Neuronal stem cell (in vitro differentiated cells): Measurements from ENCODE around the gene DGAT2.

Experiments used
- DNase-seq: peaks from one replicate; pipeline ENCODE4 v3.0.0-alpha.2; 2013; ENCODE audit warnings: low spot score
- H2AFZ ChIP-seq: one replicate; pipeline ENCODE4 v1.6.1; 2013; ENCODE audit warnings: mild to moderate bottlenecking, low read length, inconsistent platforms
- H2AK5ac ChIP-seq: 2 replicates; pipeline ENCODE4 v1.6.1; 2013; ENCODE audit warnings: low read depth, mild to moderate bottlenecking, inconsistent platforms, low read length, moderate library complexity, mixed read lengths
- H2BK120ac ChIP-seq: 2 replicates; pipeline ENCODE4 v1.6.1; 2013; ENCODE audit warnings: low read depth, mild to moderate bottlenecking, inconsistent platforms, low read length, moderate library complexity, mixed read lengths
- H2BK12ac ChIP-seq: one replicate; pipeline ENCODE4 v1.6.1; 2013; ENCODE audit warnings: low read length, inconsistent platforms
- H2BK15ac ChIP-seq: 2 replicates; pipeline ENCODE4 v1.6.1; 2013; ENCODE audit warnings: mild to moderate bottlenecking, low read length, inconsistent platforms, mixed read lengths
- H2BK5ac ChIP-seq: one replicate; pipeline ENCODE4 v1.6.1; 2013; ENCODE audit warnings: inconsistent platforms, mild to moderate bottlenecking, low read length, moderate library complexity
- H3K14ac ChIP-seq: one replicate; pipeline ENCODE4 v1.6.1; 2013; ENCODE audit warnings: low read length, inconsistent platforms
- H3K18ac ChIP-seq: 2 replicates; pipeline ENCODE4 v1.6.1; 2013; ENCODE audit warnings: low read length, inconsistent platforms
- H3K23ac ChIP-seq: 2 replicates; pipeline ENCODE4 v1.6.1; 2013; ENCODE audit warnings: low read depth, mild to moderate bottlenecking, mixed read lengths, low read length, inconsistent platforms; ENCODE audit not compliant: poor library complexity
- H3K27ac ChIP-seq: replicated peaks from 3 replicates; pipeline ENCODE4 v1.5.1; 2013; ENCODE audit warnings: low read length, inconsistent platforms
- H3K27me3 ChIP-seq, 3 experiments: 2 replicates each; pipeline ENCODE4 v1.6.1; 2013; ENCODE audit warnings: low read length in 3 of 3, mild to moderate bottlenecking in 2 of 3, inconsistent platforms in 1 of 3, low read depth in 1 of 3, mixed read lengths in 1 of 3, moderate library complexity in 1 of 3; ENCODE audit not compliant: control insufficient read depth in 3 of 3, insufficient read depth in 3 of 3
- H3K36me3 ChIP-seq, 2 donors: replicated peaks in 1 of 2; 2 replicates each; pipeline ENCODE4 v1.6.1; 2013; ENCODE audit warnings: low read length in 2 of 2; ENCODE audit not compliant: control insufficient read depth in 2 of 2, insufficient read depth in 2 of 2
- H3K4ac ChIP-seq: 2 replicates; pipeline ENCODE4 v1.6.1; 2013; ENCODE audit warnings: inconsistent platforms, mild to moderate bottlenecking, low read length, moderate library complexity
- H3K4me1 ChIP-seq, 2 donors: 1 replicate in 1 of 2; 2 replicates in 1 of 2; pipeline ENCODE4 v1.6.1; 2013; ENCODE audit warnings: low read length in 2 of 2, low read depth in 1 of 2; ENCODE audit not compliant: control insufficient read depth in 2 of 2, insufficient read depth in 1 of 2
- H3K4me2 ChIP-seq: one replicate; pipeline ENCODE4 v1.6.1; 2013; ENCODE audit warnings: mild to moderate bottlenecking, low read length, inconsistent platforms; ENCODE audit not compliant: insufficient read depth, poor library complexity, severe bottlenecking
- H3K4me3 ChIP-seq, 2 donors: 2 replicates each; pipeline ENCODE4 v1.5.1; 2013; ENCODE audit warnings: low read length in 2 of 2, mild to moderate bottlenecking in 2 of 2, inconsistent platforms in 1 of 2, moderate library complexity in 1 of 2
- H3K79me1 ChIP-seq: one replicate; pipeline ENCODE4 v1.6.1; 2013; ENCODE audit warnings: low read depth, mild to moderate bottlenecking, inconsistent platforms, low read length, moderate library complexity
- H3K9ac ChIP-seq: one replicate; pipeline ENCODE4 v1.6.1; 2013; ENCODE audit warnings: mild to moderate bottlenecking, low read depth, low read length, inconsistent platforms; ENCODE audit not compliant: poor library complexity
- H3K9me3 ChIP-seq, 2 donors: replicated peaks in 1 of 2; 2 replicates each; pipeline versions ENCODE3 to v1.6.1; 2013; ENCODE audit warnings: low read length in 2 of 2, mild to moderate bottlenecking in 2 of 2, inconsistent platforms in 1 of 2, low read depth in 1 of 2, mixed read lengths in 1 of 2, moderate library complexity in 1 of 2; ENCODE audit not compliant: control insufficient read depth in 2 of 2, insufficient read depth in 1 of 2
- H4K8ac ChIP-seq: one replicate; pipeline ENCODE4 v1.6.1; 2013; ENCODE audit warnings: low read depth, mild to moderate bottlenecking, inconsistent platforms, low read length, moderate library complexity
- H4K91ac ChIP-seq: one replicate; pipeline ENCODE4 v1.6.1; 2013; ENCODE audit warnings: low read length, low read depth, mild to moderate bottlenecking, inconsistent platforms; ENCODE audit not compliant: poor library complexity
- WGBS, 2 donors: extraction: QIAGEN DNeasy Blood & Tissue Kit; methylation state at CpG; one replicate each; pipeline ENCODE4 v1.1.7; 2013; ENCODE audit warnings: missing lambda C conversion rate in 2 of 2, mixed read lengths in 1 of 2; ENCODE audit not compliant: insufficient read length in 2 of 2, insufficient replicate concordance in 1 of 2; ENCODE audit errors: extremely low coverage in 2 of 2; 5-methylcytosine and 5-hydroxymethylcytosine counted together

DGAT2 gene

DNA sequence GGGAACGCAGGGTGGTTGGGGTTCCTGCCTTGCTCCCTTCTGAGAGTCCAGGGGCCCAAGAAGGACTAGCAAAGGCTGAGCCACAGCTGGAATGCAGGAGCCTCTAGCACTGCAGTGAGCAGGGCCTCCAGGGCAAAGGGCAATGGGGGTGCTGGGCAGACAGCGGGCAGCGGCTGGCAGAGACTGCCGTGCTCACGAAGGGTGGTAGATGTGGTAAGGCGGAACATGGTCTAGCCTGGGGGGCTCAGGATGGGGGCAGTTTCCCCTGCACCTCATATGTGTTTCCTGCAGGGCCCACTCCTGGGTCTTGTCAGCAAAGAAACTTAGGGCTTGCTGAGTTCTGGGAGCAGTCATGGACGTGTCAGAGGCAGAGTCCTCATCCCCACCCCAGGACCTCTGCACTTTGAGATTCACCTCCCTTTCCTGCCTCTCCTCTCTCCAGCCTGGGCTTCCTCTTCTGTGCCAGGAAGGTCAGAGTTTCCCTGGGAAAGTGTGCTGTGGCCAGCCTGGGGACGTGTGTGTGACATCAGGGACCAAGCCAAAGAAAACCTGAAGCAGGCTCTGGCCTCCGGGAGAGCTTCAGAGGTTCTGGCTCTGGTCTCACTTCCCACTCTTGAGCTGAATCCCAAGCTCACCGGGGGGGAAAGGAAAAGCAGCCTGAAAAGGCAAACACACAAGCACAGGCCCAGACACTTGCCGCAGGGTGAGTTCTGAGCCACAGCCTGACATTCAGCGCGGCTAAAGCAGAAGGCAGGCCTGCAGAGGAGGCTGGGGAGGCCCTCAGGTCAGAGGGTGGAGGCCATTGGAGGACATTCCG is 46.5 kb upstream of the DGAT2 start:
- Histone ChIP-seq H3K27me3 (peaks cover 0 to 17% (median 0%) of the 10 kb centered on the region in 3 experiments), H3K23ac (no peak overlapping the region), H2AFZ (no peak overlapping the region), H2BK12ac (no peak overlapping the region), H2BK120ac (no peak overlapping the region), H2AK5ac (peak overlapping the region; percentile 53), H3K9me3 (no peaks in the 10 kb centered on the region), H3K14ac (peak overlapping the region; percentile 79), H3K9ac (peak overlapping the region; percentile 15), H4K91ac (peak overlapping the region; percentile 39), H3K4me1 (peaks cover 0 to 6% of the 10 kb centered on the region in 2 donors), H2BK15ac (peak overlapping the region; percentile 91), H3K36me3 (no peaks in the 10 kb centered on the region), H3K4ac (peak overlapping the region; percentile 68), H3K4me3 (no peak overlapping the region), H3K4me2 (no peak overlapping the region), H3K79me1 (no peaks in the 10 kb centered on the region), H3K27ac (no peak overlapping the region), H2BK5ac (peak overlapping the region; percentile 47), H3K18ac (peak overlapping the region; percentile 70), H4K8ac (no peak overlapping the region)
- no CpG with 5 or more reads among the region's 14 CpGs for WGBS, 2 donors
- DNase-seq, result no peak

GRCh38 chr11:75722669-75723042 is 45.9 kb upstream of the DGAT2 start:
- Histone ChIP-seq H4K8ac (no peak overlapping the region), H3K9ac (no peak overlapping the region), H2AK5ac (peak overlapping the region; percentile 53), H2BK15ac (peak overlapping the region; percentile 91), H3K4me1 (peaks cover 0 to 6% of the 10 kb centered on the region in 2 donors), H3K23ac (no peak overlapping the region), H2AFZ (no peak overlapping the region), H2BK5ac (peak overlapping the region; percentile 47), H3K4me2 (no peak overlapping the region), H3K4ac (no peak overlapping the region), H3K79me1 (no peaks in the 10 kb centered on the region), H3K36me3 (no peaks in the 10 kb centered on the region), H4K91ac (no peak overlapping the region), H3K14ac (no peak overlapping the region), H3K9me3 (no peaks in the 10 kb centered on the region), H2BK120ac (no peak overlapping the region), H3K4me3 (no peak overlapping the region), H3K27me3 (peaks cover 0 to 22% (median 0%) of the 10 kb centered on the region in 3 experiments), H3K18ac (peak overlapping the region; percentile 70), H3K27ac (no peak overlapping the region), H2BK12ac (no peak overlapping the region)
- no peak for DNase-seq
- WGBS, 2 donors, result no CpG with 5 or more reads among the region's 9 CpGs

GRCh38 chr11:75725547-75726320 is 42.8 kb upstream of the DGAT2 start:
- Histone ChIP-seq H3K9ac (no peak overlapping the region), H2BK5ac (no peak overlapping the region), H3K79me1 (no peaks in the 10 kb centered on the region), H3K27ac (no peak overlapping the region), H3K14ac (no peak overlapping the region), H3K4me1 (no peaks in the 10 kb centered on the region), H2AK5ac (no peak overlapping the region), H2BK15ac (no peak overlapping the region), H2BK12ac (no peak overlapping the region), H2BK120ac (no peak overlapping the region), H3K4ac (no peak overlapping the region), H3K18ac (peak overlapping the region; percentile 62), H3K4me2 (no peak overlapping the region), H3K9me3 (no peaks in the 10 kb centered on the region), H4K8ac (no peak overlapping the region), H2AFZ (no peak overlapping the region), H4K91ac (no peak overlapping the region), H3K23ac (no peak overlapping the region), H3K36me3 (no peaks in the 10 kb centered on the region), H3K27me3 (peaks cover 0 to 14% (median 0%) of the 10 kb centered on the region in 3 experiments), H3K4me3 (no peak overlapping the region)
- no peak for DNase-seq
- no CpG with 5 or more reads among the region's 13 CpGs for WGBS, 2 donors

- WGBS, 2 donors, result no CpG with 5 or more reads among the region's 2 CpGs
- H3K27ac ChIP-seq, result no peak overlapping the region
- no peaks in the 10 kb centered on the region for H3K79me1 ChIP-seq
- H3K36me3 ChIP-seq, result no peaks in the 10 kb centered on the region
- no peak overlapping the region for H4K8ac ChIP-seq
- H2BK12ac ChIP-seq, result no peak overlapping the region
- no peak overlapping the region for H2BK120ac ChIP-seq
- no peak overlapping the region for H4K91ac ChIP-seq
- H2AFZ ChIP-seq, result no peak overlapping the region
- H3K27me3 ChIP-seq, result peaks cover 0 to 17% (median 0%) of the 10 kb centered on the region in 3 experiments
- no peak for DNase-seq
- H3K18ac ChIP-seq, result no peak overlapping the region
- no peak overlapping the region for H2BK15ac ChIP-seq
- no peak overlapping the region for H3K4me3 ChIP-seq
- no peak overlapping the region for H2AK5ac ChIP-seq
- no peak overlapping the region for H3K4me2 ChIP-seq
- H3K14ac ChIP-seq, result no peak overlapping the region
- no peak overlapping the region for H3K4ac ChIP-seq
- peaks cover 0 to 11% of the 10 kb centered on the region in 2 donors for H3K4me1 ChIP-seq
- H2BK5ac ChIP-seq, result no peak overlapping the region
- no peak overlapping the region for H3K9ac ChIP-seq
- no peaks in the 10 kb centered on the region for H3K9me3 ChIP-seq
- H3K23ac ChIP-seq, result no peak overlapping the region
Measured at GRCh38 chr11:75728992-75729391, 39.6 kb upstream of the DGAT2 start.
